HuH-7 (cell line): Measurements from ENCODE around the gene NAPA.

Experiments
- DNase-seq: peaks from one replicate; pipeline ENCODE4 v3.0.0; 2011; ENCODE audit warnings: low spot score

NAPA gene

GRCh38 chr19:47521473-47522180 is 6.8 kb upstream of the NAPA start:
- no peak for DNase-seq

- DNase-seq = no peak
Observed at GRCh38 chr19:47520839-47521238, 6.0 kb upstream of the NAPA start.

- DNase-seq = no peak
Observed at GRCh38 chr19:47520343-47520806, 5.5 kb upstream of the NAPA start.

GRCh38 chr19:47518854-47519253 is 4.0 kb upstream of the NAPA start:
- DNase-seq = no peak

GRCh38 chr19:47518139-47518538 is 3.3 kb upstream of the NAPA start:
- no peak for DNase-seq

DNA sequence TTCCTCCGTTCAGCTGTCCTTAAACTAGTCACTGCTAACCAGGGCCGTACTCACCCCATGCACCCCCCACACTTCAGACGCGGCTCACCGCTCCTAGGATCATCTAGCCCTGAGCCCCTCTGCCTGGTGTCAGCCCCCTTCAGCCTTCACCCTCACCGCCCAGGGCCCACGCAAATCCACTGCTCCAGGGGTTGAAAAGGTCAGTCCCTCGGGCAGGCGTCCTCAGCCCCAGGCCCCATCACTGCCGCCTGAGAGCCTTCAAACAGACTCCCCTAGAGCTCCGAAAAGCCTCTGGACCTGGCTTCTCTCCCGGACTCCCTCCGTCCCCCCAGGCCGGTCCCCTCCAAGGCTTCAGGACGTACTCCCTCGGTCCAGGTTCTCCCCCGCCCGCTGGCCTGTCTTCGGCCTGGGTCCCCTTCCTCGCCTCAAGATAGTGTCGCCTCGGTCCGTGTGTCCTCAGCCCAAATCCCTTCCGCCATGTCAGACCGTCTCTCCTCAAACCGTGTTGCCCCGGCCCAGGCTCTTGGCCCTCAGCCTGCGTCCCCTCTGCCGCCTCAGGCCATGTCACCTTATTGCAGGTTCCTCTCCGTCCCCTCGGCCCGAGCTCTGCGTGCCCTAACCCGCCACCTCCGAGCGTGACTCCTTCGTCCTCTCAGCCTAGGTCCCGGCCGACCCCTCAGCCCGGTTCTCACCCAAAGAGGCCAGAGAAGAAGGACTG is 553 bp downstream of the NAPA start:
- no peak for DNase-seq

- DNase-seq = no peak
Observed at GRCh38 chr19:47512948-47513319, 1.9 kb downstream of the NAPA start.

- no peak for DNase-seq
Observed at GRCh38 chr19:47512183-47512947, 2.5 kb downstream of the NAPA start.

DNA sequence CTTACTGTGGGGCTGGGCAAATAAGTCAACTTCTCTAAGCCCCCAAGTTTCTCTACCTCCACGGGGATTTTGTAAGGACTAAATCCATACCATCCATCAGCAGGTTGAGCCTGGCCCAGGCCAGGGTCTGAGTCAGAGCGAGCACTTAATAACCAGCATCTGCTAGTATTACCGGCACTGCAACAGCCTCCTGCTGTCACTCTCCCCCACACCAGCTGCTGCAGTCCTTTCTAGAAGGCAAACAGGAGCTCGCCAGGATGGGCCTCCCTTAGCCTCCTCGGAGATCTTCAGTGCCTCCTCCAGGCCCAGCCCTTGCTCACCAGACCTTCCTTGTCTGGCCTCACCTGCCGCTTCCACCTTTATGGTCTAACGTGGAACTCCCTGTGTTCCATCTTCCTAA is 3.2 kb downstream of the NAPA start:
- DNase-seq = no peak

DNA sequence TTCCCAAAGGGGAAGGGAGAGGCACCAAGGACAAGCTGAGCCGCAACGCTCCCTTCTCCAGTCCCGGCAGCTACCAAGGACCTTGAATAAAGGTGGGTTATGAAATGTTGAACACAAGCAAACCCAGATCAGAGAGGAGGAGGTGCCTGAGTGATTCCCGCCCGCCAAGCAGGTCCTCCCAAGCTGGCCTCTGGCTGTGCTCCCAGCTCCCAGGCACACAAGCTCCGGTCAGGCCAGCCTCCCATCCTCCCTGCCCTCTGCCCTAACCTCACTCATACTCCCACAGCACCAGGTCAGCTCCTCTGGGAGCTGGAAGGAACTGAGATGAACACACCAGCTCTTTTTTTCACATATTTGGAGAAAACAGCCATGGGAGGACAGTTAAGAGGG is 3.7 kb downstream of the NAPA start:
- no peak for DNase-seq

DNA sequence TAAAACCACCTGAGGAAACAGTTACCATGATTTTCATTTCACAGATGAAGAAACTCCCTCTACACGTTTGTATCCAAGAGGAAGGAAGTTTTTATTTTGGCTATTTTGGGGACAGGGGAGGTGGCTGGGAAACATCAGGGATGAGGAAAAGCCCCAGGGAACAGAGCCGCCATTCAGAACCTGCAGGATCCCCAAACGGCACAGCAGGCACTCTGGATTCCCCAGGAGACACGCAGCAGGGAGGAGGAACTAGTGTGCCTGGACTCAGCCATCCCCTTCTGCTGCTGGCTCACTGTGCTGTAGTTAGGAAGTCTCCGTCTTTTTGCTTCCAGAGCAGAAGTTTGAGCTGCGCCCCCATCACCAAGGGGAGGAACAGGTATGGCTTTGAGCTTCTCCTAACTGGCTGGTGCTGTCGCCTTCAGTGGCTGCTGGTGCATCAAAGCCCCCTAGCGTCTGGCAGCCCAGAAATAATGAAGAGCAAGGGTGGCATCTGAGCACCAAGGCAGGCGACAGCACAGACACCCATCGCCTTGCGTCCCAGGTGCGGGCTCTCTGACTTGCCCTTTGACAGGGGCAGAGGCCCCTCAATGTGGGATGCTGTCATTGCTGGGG is 4.2 kb downstream of the NAPA start:
- no peak for DNase-seq

GRCh38 chr19:47509973-47510372 is 4.9 kb downstream of the NAPA start:
- no peak for DNase-seq

DNA sequence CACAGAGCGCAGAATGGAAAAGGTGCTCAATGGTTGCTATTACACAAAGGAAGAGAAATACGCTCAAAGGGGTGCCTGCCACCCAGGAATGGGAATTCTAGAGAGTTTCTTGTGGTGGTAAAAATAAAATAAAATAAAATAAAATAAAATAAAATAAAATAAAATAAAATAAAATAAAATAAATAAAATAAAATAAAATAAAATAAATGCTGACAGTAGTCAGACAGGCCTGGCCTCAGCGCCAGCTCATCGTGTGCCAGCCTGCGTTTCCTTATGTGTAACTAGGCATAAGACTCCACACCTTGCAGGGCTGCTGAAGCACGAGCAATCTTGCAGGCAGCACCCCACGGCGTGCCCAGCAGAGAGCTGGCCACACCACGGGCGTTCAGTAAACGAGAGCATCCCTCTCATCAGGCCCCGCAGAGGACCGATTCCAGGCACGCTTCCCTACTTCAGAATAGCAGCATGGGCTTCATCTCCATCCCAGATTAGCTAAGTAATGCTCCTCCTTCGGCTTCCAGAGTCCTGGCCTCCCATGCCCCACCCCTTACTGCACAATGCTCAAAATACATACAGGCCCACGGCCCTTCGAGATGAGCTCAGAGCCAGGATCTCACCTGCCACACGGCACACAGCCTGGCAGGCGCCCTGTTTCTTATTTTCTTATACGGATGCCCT is 5.6 kb downstream of the NAPA start:
- no peak for DNase-seq

- no peak for DNase-seq
Observed at GRCh38 chr19:47508721-47509120, 6.1 kb downstream of the NAPA start.

- no peak for DNase-seq
Observed at GRCh38 chr19:47507924-47508553, 6.8 kb downstream of the NAPA start.

DNA sequence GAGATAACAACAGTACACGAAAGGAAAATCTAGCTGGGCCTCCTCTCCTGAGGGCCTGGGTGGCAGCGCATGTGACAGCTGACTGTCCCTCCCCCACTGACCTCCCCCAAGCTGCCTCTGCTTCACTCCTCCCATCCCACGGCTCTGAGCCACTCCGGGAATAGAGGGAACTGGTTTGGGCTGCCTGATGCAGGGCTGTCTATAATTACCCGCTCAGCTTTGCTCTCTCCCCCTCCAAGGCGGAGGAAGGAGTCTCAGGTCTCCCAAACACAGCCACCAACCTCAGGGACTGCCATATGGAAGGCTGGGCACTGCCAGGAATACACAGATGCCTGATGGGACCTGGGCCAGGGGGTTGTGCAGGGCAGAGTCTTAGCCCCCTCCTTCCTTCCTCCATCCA is 7.9 kb downstream of the NAPA start:
- DNase-seq = no peak

- no peak for DNase-seq
Observed at GRCh38 chr19:47506459-47506858, 8.4 kb downstream of the NAPA start.

DNA sequence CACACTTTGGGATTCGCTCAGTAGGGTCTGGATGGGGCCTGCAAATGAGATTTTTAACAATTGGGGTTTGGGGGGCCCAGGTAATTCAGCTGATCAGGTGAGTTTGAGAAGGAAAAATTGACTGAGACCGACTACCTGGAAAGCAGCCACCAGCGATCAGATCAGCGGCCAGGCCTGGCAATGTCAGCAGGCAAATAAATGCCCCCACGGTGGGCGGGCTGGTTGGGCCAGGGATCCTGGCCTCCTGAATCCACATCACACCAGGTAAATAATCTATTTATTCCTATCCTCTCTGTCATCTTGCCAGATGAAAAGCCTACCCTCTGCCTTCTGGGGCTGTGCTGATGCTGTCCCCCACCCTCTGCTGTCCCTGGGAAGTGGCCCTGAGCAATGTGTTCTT is 9.4 kb downstream of the NAPA start:
- DNase-seq = no peak

GRCh38 chr19:47503826-47504150 is 11.1 kb downstream of the NAPA start:
- DNase-seq = no peak

GRCh38 chr19:47503130-47503825 is 11.6 kb downstream of the NAPA start:
- no peak for DNase-seq
